H1 (cell line): ENCODE measurements around the gene ADORA1. TPM values are rescaled to one million over a fixed set of nuclear protein-coding genes. Genes with fewer than 3 reads are reported as not detected.

Experiments
- CTCF ChIA-PET: fragments of 300-600 bp; sonication (Branson Sonifier 250); formaldehyde crosslinking; loops from one replicate; lab custom pipeline; 2021; ENCODE audit not compliant: partially characterized antibody; lab: Charles Lee
- POLR2A ChIA-PET: fragments of 300-600 bp; sonication (Branson Sonifier 250); formaldehyde crosslinking; loops from one replicate; lab custom pipeline; 2021; ENCODE audit warnings: inconsistent platforms; ENCODE audit not compliant: partially characterized antibody; lab: Charles Lee
- DNase-seq, 2 experiments: peaks; one replicate each; pipeline versions ENCODE4 v3.0.0 to v3.0.0-alpha.2; 2010 to 2022; ENCODE audit warnings: low spot score in 2 of 2, low read depth in 1 of 2, mixed read lengths in 1 of 2
- FAIRE-seq: peaks from 2 replicates; lab custom pipeline; 2011; peaks lifted over from hg19 to GRCh38; lab: Jason Lieb, UNC
- H2AFZ ChIP-seq: 2 replicates; pipeline ENCODE4 v1.8.1; 2012; ENCODE audit warnings: low read length, inconsistent platforms
- H2AK5ac ChIP-seq: 2 replicates; pipeline ENCODE4 v1.6.1; 2013; ENCODE audit warnings: low read depth, low read length
- H2BK120ac ChIP-seq: replicated peaks from 2 replicates; pipeline ENCODE3; 2013; ENCODE audit warnings: low read depth, low read length, inconsistent platforms
- H2BK12ac ChIP-seq: 2 replicates; pipeline ENCODE4 v1.6.1; 2013; ENCODE audit warnings: low read depth, low read length
- H2BK15ac ChIP-seq: 2 replicates; pipeline ENCODE4 v1.6.1; 2013; ENCODE audit warnings: low read length
- H2BK20ac ChIP-seq: 2 replicates; pipeline ENCODE4 v1.6.1; 2013; ENCODE audit warnings: low read length
- H2BK5ac ChIP-seq: 2 replicates; pipeline ENCODE4 v1.6.1; 2013; ENCODE audit warnings: low read depth, low read length
- H3K14ac ChIP-seq: 2 replicates; pipeline ENCODE4 v1.6.1; 2013; ENCODE audit warnings: inconsistent platforms; ENCODE audit not compliant: insufficient read length
- H3K18ac ChIP-seq: 2 replicates; pipeline ENCODE4 v1.6.1; 2013; ENCODE audit warnings: low read length; ENCODE audit errors: extremely low read depth
- H3K23ac ChIP-seq: 2 replicates; pipeline ENCODE4 v1.6.1; 2013; ENCODE audit warnings: inconsistent platforms; ENCODE audit not compliant: insufficient read length
- H3K23me2 ChIP-seq: 2 replicates; pipeline ENCODE4 v1.6.1; 2013; ENCODE audit warnings: low read depth, low read length
- H3K27ac ChIP-seq: 2 replicates; pipeline ENCODE4 v1.6.1; 2011; ENCODE audit warnings: low read depth, low read length, inconsistent platforms
- H3K27me3 ChIP-seq, 4 experiments: replicated peaks in 1 of 4; 1 replicate in 1 of 4; 2 replicates in 3 of 4; pipeline versions ENCODE4 v1.6.1 to v1.8.1; 2011 to 2013; ENCODE audit warnings: low read length in 3 of 4, mild to moderate bottlenecking in 3 of 4, inconsistent platforms in 2 of 4, mixed read lengths in 2 of 4, moderate library complexity in 1 of 4; ENCODE audit not compliant: control insufficient read depth in 3 of 4, insufficient read depth in 3 of 4; ENCODE audit errors: extremely low read depth in 1 of 4
- H3K36me3 ChIP-seq, 4 experiments: 2 replicates each; pipeline versions ENCODE4 v1.6.1 to v1.8.1; 2011 to 2013; ENCODE audit warnings: mild to moderate bottlenecking in 4 of 4, low read length in 3 of 4, moderate library complexity in 2 of 4, control low read depth in 1 of 4, inconsistent platforms in 1 of 4; ENCODE audit not compliant: insufficient read depth in 4 of 4, control insufficient read depth in 2 of 4
- H3K4ac ChIP-seq: replicated peaks from 2 replicates; pipeline ENCODE3; 2013; ENCODE audit warnings: low read length, low read depth, mixed read lengths, inconsistent platforms; ENCODE audit not compliant: insufficient read length
- H3K4me1 ChIP-seq, 4 experiments: replicated peaks in 1 of 4; 1 replicate in 1 of 4; 2 replicates in 3 of 4; pipeline versions ENCODE4 v1.6.1 to v1.8.1; 2011 to 2013; ENCODE audit warnings: low read length in 3 of 4, inconsistent platforms in 2 of 4, mixed read lengths in 1 of 4; ENCODE audit not compliant: insufficient read depth in 4 of 4, control insufficient read depth in 3 of 4
- H3K4me2 ChIP-seq, 2 experiments: 2 replicates each; pipeline versions ENCODE4 v1.6.1 to v1.8.1; 2011 to 2013; ENCODE audit warnings: low read depth in 2 of 2, low read length in 2 of 2, control low read depth in 1 of 2, inconsistent platforms in 1 of 2, mild to moderate bottlenecking in 1 of 2; ENCODE audit not compliant: insufficient read depth in 1 of 2
- H3K4me3 ChIP-seq, 4 experiments: fragments of 200-600, 300-600 bp in 1 of 4; sonication (generic), shearing (Covaris generic), sonication (Bioruptor Twin) in 1 of 4; 2 replicates each; pipeline versions ENCODE4 v1.5.1 to v1.8.1; 2011 to 2016; ENCODE audit warnings: low read length in 4 of 4, low read depth in 3 of 4, control low read depth in 2 of 4, inconsistent platforms in 2 of 4, mild to moderate bottlenecking in 2 of 4, mixed read lengths in 1 of 4, moderate library complexity in 1 of 4; ENCODE audit not compliant: insufficient read depth in 2 of 4; ENCODE audit errors: extremely low read depth in 1 of 4
- H3K56ac ChIP-seq: replicated peaks from 2 replicates; pipeline ENCODE3; 2013; ENCODE audit warnings: low read depth, mild to moderate bottlenecking, mixed read lengths, low read length, inconsistent platforms; ENCODE audit not compliant: insufficient read length
- H3K79me1 ChIP-seq: 2 replicates; pipeline ENCODE4 v1.6.1; 2013; ENCODE audit warnings: low read depth, low read length, control low read depth
- H3K79me2 ChIP-seq, 2 experiments: 2 replicates each; pipeline versions ENCODE4 v1.6.1 to v1.8.1; 2012 to 2013; ENCODE audit warnings: low read length in 2 of 2, mild to moderate bottlenecking in 2 of 2, inconsistent platforms in 1 of 2; ENCODE audit not compliant: insufficient read depth in 2 of 2, control insufficient read depth in 1 of 2
- H3K9ac ChIP-seq, 4 experiments: replicated peaks in 1 of 4; 1 replicate in 1 of 4; 2 replicates in 3 of 4; pipeline versions ENCODE4 v1.6.1 to v1.8.1; 2011 to 2013; ENCODE audit warnings: low read depth in 3 of 4, low read length in 3 of 4, control low read depth in 2 of 4, mild to moderate bottlenecking in 2 of 4, moderate library complexity in 2 of 4, inconsistent platforms in 1 of 4; ENCODE audit errors: extremely low read depth in 1 of 4
- H3K9me3 ChIP-seq, 2 experiments: 2 replicates each; pipeline versions ENCODE4 v1.6.1 to v1.8.1; 2012 to 2013; ENCODE audit warnings: mild to moderate bottlenecking in 2 of 2, moderate library complexity in 2 of 2, control low read depth in 1 of 2, inconsistent platforms in 1 of 2, low read depth in 1 of 2, low read length in 1 of 2, mixed read lengths in 1 of 2; ENCODE audit not compliant: insufficient read depth in 2 of 2
- H4K20me1 ChIP-seq, 2 experiments: replicated peaks in 1 of 2; 2 replicates each; pipeline versions ENCODE3 to v1.8.1; 2011 to 2013; ENCODE audit warnings: inconsistent platforms in 2 of 2, low read length in 2 of 2, mild to moderate bottlenecking in 1 of 2; ENCODE audit not compliant: insufficient read depth in 2 of 2, control insufficient read depth in 1 of 2
- H4K5ac ChIP-seq: 2 replicates; pipeline ENCODE4 v1.6.1; 2013; ENCODE audit warnings: low read length, low read depth, mixed read lengths, inconsistent platforms; ENCODE audit not compliant: insufficient read length
- H4K8ac ChIP-seq: 2 replicates; pipeline ENCODE4 v1.8.0; 2013; ENCODE audit warnings: mild to moderate bottlenecking, moderate library complexity, low read length, inconsistent platforms; ENCODE audit not compliant: insufficient read depth; ENCODE audit errors: extremely low read depth
- H4K91ac ChIP-seq: replicated peaks from 2 replicates; pipeline ENCODE3; 2013; ENCODE audit warnings: low read length, mixed read lengths, inconsistent platforms; ENCODE audit not compliant: insufficient read length
- SIX5 ChIP-seq: IDR thresholded peaks from 2 replicates; pipeline ENCODE4 v1.6.1; 2011; ENCODE audit warnings: mild to moderate bottlenecking, low read depth, low read length
- polyA plus RNA-seq, 7 experiments: library from polyadenylated mRNA; depleted of rRNA in 3 of 7; stranded (reverse) in 5 of 7; unstranded in 2 of 7; fragments of >200 nt in 5 of 7; fragments of 200-250 nt in 2 of 7; gene quantifications; 1 replicate in 5 of 7; 2 replicates in 1 of 7; 4 replicates in 1 of 7; pipeline versions ENCODE4 v1.2.1 to v1.2.3, GENCODE V29; 2011 to 2013; ENCODE audit warnings: missing spikeins in 2 of 7, mixed read lengths in 2 of 7
- total RNA-seq: library from RNA; stranded (reverse); fragmentation: NEBNext Ultra II Directional; extraction: Animal tissue kit (Norgen Biotek cat#: 25700); gene quantifications from 2 replicates; pipeline ENCODE4 v1.2.1, GENCODE V29; 2021

ADORA1 gene
- total and polyA plus RNA-seq, 2 of the 8 experiments (the other 6 are each of a cell fraction or from before 2014, with no cell fraction given) = 3.3 to 6.7 TPM

DNA sequence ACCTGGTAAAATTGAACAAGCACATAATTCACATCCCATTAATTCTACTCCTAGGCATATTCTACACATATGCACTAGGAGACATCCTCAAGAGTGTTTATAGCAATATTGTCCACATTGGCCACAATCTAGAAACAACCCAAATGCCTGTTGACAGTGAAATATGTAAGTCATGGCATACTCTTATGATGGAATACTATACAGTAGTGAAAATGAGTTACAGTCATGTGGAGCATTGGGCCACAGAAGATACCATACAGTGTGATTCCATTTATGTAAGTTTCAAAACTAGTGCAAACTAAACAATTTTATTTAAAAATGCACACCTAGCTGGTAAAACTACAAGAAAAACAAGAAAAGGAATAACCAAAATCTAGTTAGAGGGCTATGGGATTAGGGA, 82.8 kb downstream of the ADORA1 start:
- no peak overlapping the region for H3K18ac ChIP-seq
- peaks cover 0 to 5% (median 0%) of the 10 kb centered on the region in 4 experiments; a peak in 2 of 7 replicates for H3K4me1 ChIP-seq
- H2AFZ ChIP-seq = no peak overlapping the region
- no peak overlapping the region for H2BK120ac ChIP-seq
- FAIRE-seq (no peak), DNase-seq (no peak)
- no peak overlapping the region for H4K91ac ChIP-seq
- H2AK5ac ChIP-seq = no peak overlapping the region
- H3K23ac ChIP-seq = no peak overlapping the region
- H4K5ac ChIP-seq = no peak overlapping the region
- no peak overlapping the region for H3K4me3 ChIP-seq
- no peak overlapping the region for H3K27ac ChIP-seq
- H3K9ac ChIP-seq = no peak overlapping the region
- H2BK15ac ChIP-seq = no peak overlapping the region
- H3K56ac ChIP-seq = no peak overlapping the region
- H3K36me3 ChIP-seq = no peaks in the 10 kb centered on the region
- H3K79me2 ChIP-seq = no peaks in the 10 kb centered on the region
- H3K79me1 ChIP-seq = no peaks in the 10 kb centered on the region
- H4K8ac ChIP-seq = no peak overlapping the region
- POLR2A ChIA-PET = no interaction called here
- H2BK20ac ChIP-seq = no peak overlapping the region
- H2BK5ac ChIP-seq = no peak overlapping the region
- H3K23me2 ChIP-seq = no peaks in the 10 kb centered on the region
- CTCF ChIA-PET = interaction anchor here (1.4 to 18.1 kb wide), 6 partner anchors 32 to 168 kb away, joined by 3 to 479 read pairs (median 126); partner anchors contain the start of genes ADORA1 and MYOG
- H4K20me1 ChIP-seq = no peaks in the 10 kb centered on the region
- H3K9me3 ChIP-seq = no peaks in the 10 kb centered on the region
- H3K27me3 ChIP-seq = no peaks in the 10 kb centered on the region
- TF ChIP-seq SIX5 = no peak
- H3K4ac ChIP-seq = no peak overlapping the region
- H3K14ac ChIP-seq = no peak overlapping the region
- no peak overlapping the region for H3K4me2 ChIP-seq
- no peak overlapping the region for H2BK12ac ChIP-seq
